Neural cell (in vitro differentiated cells): ENCODE data around the gene SPAAR. TPM values are rescaled to one million over a fixed set of nuclear protein-coding genes. Genes with fewer than 3 reads are reported as not detected.

ENCODE experiments used
- H2AFZ ChIP-seq: fragments of 200-600, 300-800 bp; sonication (generic), shearing (Covaris generic); 2 replicates; pipeline ENCODE4 v1.6.0; 2014; ENCODE audit warnings: low read depth, mild to moderate bottlenecking, antibody characterized with exemption, low read length, moderate library complexity
- H3F3A ChIP-seq: fragments of 200-600 bp; shearing (Covaris generic); 2 replicates; pipeline ENCODE4 v1.6.1; 2016; ENCODE audit warnings: mild to moderate bottlenecking, moderate library complexity, mixed read lengths, antibody characterized with exemption, low read length; ENCODE audit not compliant: insufficient read depth, poor library complexity, severe bottlenecking
- H3K27ac ChIP-seq: fragments of 200-600, 300-800 bp; sonication (generic), shearing (Covaris generic); 2 replicates; pipeline ENCODE4 v1.5.1; 2014; ENCODE audit warnings: mild to moderate bottlenecking, low read length, moderate library complexity
- H3K27me3 ChIP-seq: fragments of 300-800, 200-600 bp; sonication (generic), shearing (Covaris generic); 2 replicates; pipeline ENCODE4 v1.6.0; 2014; ENCODE audit warnings: mild to moderate bottlenecking, low read depth, low read length, moderate library complexity; ENCODE audit not compliant: insufficient read depth
- H3K36me3 ChIP-seq: fragments of 300-800, 200-600 bp; sonication (generic), shearing (Covaris generic); 2 replicates; pipeline ENCODE4 v1.5.1; 2014; ENCODE audit warnings: mild to moderate bottlenecking, antibody characterized with exemption, low read length, moderate library complexity; ENCODE audit not compliant: insufficient read depth
- H3K4me2 ChIP-seq: fragments of 300-800, 200-600 bp; sonication (generic), shearing (Covaris generic); 2 replicates; pipeline ENCODE4 v1.6.0; 2014; ENCODE audit warnings: mild to moderate bottlenecking, low read length
- H3K4me3 ChIP-seq: fragments of 300-800, 200-600 bp; sonication (generic), shearing (Covaris generic); 2 replicates; pipeline ENCODE4 v1.5.1; 2014; ENCODE audit warnings: mild to moderate bottlenecking, low read length, moderate library complexity
- H3K79me2 ChIP-seq: fragments of 200-600 bp; shearing (Covaris generic); replicated peaks from 2 replicates; pipeline ENCODE4 v1.6.0; 2014; ENCODE audit warnings: mild to moderate bottlenecking, low read length, moderate library complexity; ENCODE audit not compliant: insufficient read depth
- H3K9ac ChIP-seq: fragments of 300-800, 200-600 bp; sonication (generic), shearing (Covaris generic); 2 replicates; pipeline ENCODE4 v1.6.1; 2016; ENCODE audit warnings: mild to moderate bottlenecking, low read length, mixed read lengths
- H3K9me2 ChIP-seq: fragments of 200-600 bp; shearing (Covaris generic); 2 replicates; pipeline ENCODE4 v1.6.1; 2016; ENCODE audit warnings: mild to moderate bottlenecking, low read length, mixed read lengths; ENCODE audit not compliant: insufficient read depth
- H3K9me3 ChIP-seq: fragments of 200-600, 300-800 bp; sonication (generic), shearing (Covaris generic); 2 replicates; pipeline ENCODE4 v1.6.1; 2016; ENCODE audit warnings: mild to moderate bottlenecking, mixed run types, low read length, moderate library complexity, mixed read lengths
- H4K20me1 ChIP-seq: fragments of 200-600 bp; shearing (Covaris generic); 2 replicates; pipeline ENCODE4 v1.6.1; 2016; ENCODE audit warnings: mild to moderate bottlenecking, mixed run types; ENCODE audit not compliant: insufficient read depth
- CTCF ChIP-seq: fragments of 450-650 bp; IDR thresholded peaks from 2 replicates; pipeline ENCODE4 v1.5.1; 2014; ENCODE audit warnings: antibody characterized with exemption, mild to moderate bottlenecking, moderate library complexity; ENCODE audit not compliant: poor library complexity, severe bottlenecking
- EP300 ChIP-seq: fragments of 450-650 bp; conservative IDR thresholded peaks from 2 replicates; pipeline ENCODE4 v1.6.1; 2014; ENCODE audit warnings: antibody characterized with exemption, mild to moderate bottlenecking, moderate library complexity; ENCODE audit not compliant: poor library complexity, severe bottlenecking
- EZH2 ChIP-seq: fragments of 200-600, 300-800 bp; shearing (Covaris generic), sonication (generic); IDR thresholded peaks from 2 replicates; pipeline ENCODE4 v1.6.1; 2014; ENCODE audit warnings: antibody characterized with exemption, low read length, borderline replicate concordance, mild to moderate bottlenecking; ENCODE audit not compliant: insufficient read depth, poor library complexity, severe bottlenecking
- MXI1 ChIP-seq: fragments of 450-650 bp; conservative IDR thresholded peaks from 2 replicates; pipeline ENCODE4 v1.6.1; 2014; ENCODE audit warnings: antibody characterized with exemption, mild to moderate bottlenecking; ENCODE audit not compliant: poor library complexity, severe bottlenecking
- POLR2AphosphoS5 ChIP-seq: IDR thresholded peaks from 2 replicates; pipeline ENCODE4 v1.6.1; 2012
- RAD21 ChIP-seq: fragments of 450-650 bp; conservative IDR thresholded peaks from 2 replicates; pipeline ENCODE4 v1.6.1; 2014; ENCODE audit warnings: antibody characterized with exemption, mild to moderate bottlenecking, moderate library complexity
- REST ChIP-seq: IDR thresholded peaks from 2 replicates; pipeline ENCODE4 v1.6.1; 2012; ENCODE audit warnings: borderline replicate concordance
- SMC3 ChIP-seq: fragments of 450-650 bp; conservative IDR thresholded peaks from 2 replicates; pipeline ENCODE4 v1.6.1; 2014; ENCODE audit warnings: antibody characterized with exemption, mild to moderate bottlenecking, moderate library complexity; ENCODE audit not compliant: poor library complexity
- TAF1 ChIP-seq: IDR thresholded peaks from 2 replicates; pipeline ENCODE4 v1.6.1; 2012; ENCODE audit warnings: low read depth
- polyA minus RNA-seq: library from RNA; depleted of rRNA, polyadenylated mRNA; stranded (reverse); fragments of >200 nt; gene quantifications from 2 replicates; pipeline ENCODE4 v1.2.3, GENCODE V29; 2014
- polyA plus RNA-seq: library from polyadenylated mRNA; depleted of rRNA; stranded (reverse); fragments of >200 nt; gene quantifications from 2 replicates; pipeline ENCODE4 v1.2.3, GENCODE V29; 2014

SPAAR gene, protein sequence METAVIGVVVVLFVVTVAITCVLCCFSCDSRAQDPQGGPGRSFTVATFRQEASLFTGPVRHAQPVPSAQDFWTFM
- polyA plus RNA-seq (0.35 TPM in 1 of 2 replicates, not detected in the other), polyA minus RNA-seq (not detected in 2 replicates)

- Histone ChIP-seq H3K4me3 (no peak within 1 kb of the TSS), H2AFZ (no peak within 1 kb of the TSS)
Observed at GRCh38 chr9:35909274-35909673, at the start of gene SPAAR. SPAAR (plus strand) TSS chr9:35909490; CDS start chr9:35910464, 974 bp downstream.

DNA sequence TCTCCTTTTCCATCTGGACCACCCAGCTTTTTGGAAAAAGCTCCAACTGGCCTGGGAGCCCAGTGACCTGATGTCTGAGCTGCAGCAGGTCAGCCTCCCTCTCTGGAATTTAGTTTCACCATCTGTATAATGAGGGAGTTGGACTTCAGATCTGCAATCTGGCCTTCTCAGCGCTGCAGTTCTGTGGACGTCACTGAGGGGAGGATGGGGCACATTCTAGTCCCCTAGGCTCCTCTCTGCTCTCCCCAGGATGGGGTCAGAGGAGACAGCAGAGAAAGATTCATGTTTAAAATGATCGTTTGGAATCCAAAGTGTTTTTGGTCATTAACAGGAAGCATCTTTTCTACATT, 49.3 kb upstream of the SPAAR start:
- TF ChIP-seq EP300 (no peak), REST (no peak), MXI1 (no peak), TAF1 (no peak), POLR2AphosphoS5 (no peak), RAD21 (no peak), EZH2 (no peak), SMC3 (no peak), CTCF (no peak)
- Histone ChIP-seq H3K27ac (no peak overlapping the region), H3K36me3 (no peaks in the 10 kb centered on the region), H3K9me2 (no peaks in the 10 kb centered on the region), H3K4me3 (no peak overlapping the region), H3F3A (no peaks in the 10 kb centered on the region), H3K79me2 (no peaks in the 10 kb centered on the region), H3K9me3 (no peaks in the 10 kb centered on the region), H3K4me2 (no peak overlapping the region), H2AFZ (no peak overlapping the region), H3K9ac (no peak overlapping the region), H3K27me3 (no peaks in the 10 kb centered on the region), H4K20me1 (no peaks in the 10 kb centered on the region)

More at GRCh38 chr9:35909274-35909673, at the start of gene SPAAR:
- H4K20me1 ChIP-seq = no peaks in the 10 kb centered on the region
- no peaks in the 10 kb centered on the region for H3F3A ChIP-seq
- no peak within 1 kb of the TSS for H3K4me2 ChIP-seq
- H3K9me2 ChIP-seq = no peaks in the 10 kb centered on the region
- TF ChIP-seq MXI1 = no peak
- no peak within 1 kb of the TSS for H3K9ac ChIP-seq
- H3K79me2 ChIP-seq = no peaks in the 10 kb centered on the region
- H3K36me3 ChIP-seq = no peaks in the 10 kb centered on the region
- H3K9me3 ChIP-seq = no peaks in the 10 kb centered on the region
- H3K27ac ChIP-seq = no peak within 1 kb of the TSS
- no peaks in the 10 kb centered on the region for H3K27me3 ChIP-seq
